Measurements from ENCODE around the gene ABCB9.

Gene ABCB9

GRCh38 chr12:122981587-122982476 is 15.6 kb upstream of the ABCB9 start:
- DNase-seq: no peak

GRCh38 chr12:122981036-122981471 is 14.8 kb upstream of the ABCB9 start:
- no peak for DNase-seq

- peak; percentile 47 to 58 for DNase-seq
These were observed 14.1 kb upstream of the ABCB9 start, which contains the start of gene ARL6IP4 for GRCh38 chr12:122980183-122981035. ARL6IP4 (plus strand) TSS chr12:122980681; CDS start chr12:122981140, 459 bp downstream.

GRCh38 chr12:122979908-122980182 is 13.6 kb upstream of the ABCB9 start:
- no peak for DNase-seq

- DNase-seq: no peak
These were observed 13.0 kb upstream of the ABCB9 start for GRCh38 chr12:122979001-122979907.

GRCh38 chr12:122978507-122978955 is 12.3 kb upstream of the ABCB9 start:
- DNase-seq: no peak

- no peak for DNase-seq
These were observed 11.6 kb upstream of the ABCB9 start for GRCh38 chr12:122977655-122978392.

- no peak for DNase-seq
These were observed 10.9 kb upstream of the ABCB9 start for GRCh38 chr12:122977153-122977552.

- DNase-seq: no peak
These were observed 10.3 kb upstream of the ABCB9 start for GRCh38 chr12:122976648-122976975.

- no peak for DNase-seq
These were observed 9.8 kb upstream of the ABCB9 start for GRCh38 chr12:122975790-122976647.

GRCh38 chr12:122974892-122975789 is 8.9 kb upstream of the ABCB9 start, which contains the start of gene OGFOD2:
OGFOD2 (plus strand) TSS chr12:122975244; CDS start chr12:122975252, 8 bp downstream.
- DNase-seq: peak; percentile 89 to 90

- peak; percentile 98 to 100 for DNase-seq
These were observed 8.1 kb upstream of the ABCB9 start for GRCh38 chr12:122974274-122974891.

- DNase-seq: no peak
These were observed 3.4 kb upstream of the ABCB9 start for GRCh38 chr12:122969676-122970075.

- no peak for DNase-seq
These were observed 1.8 kb upstream of the ABCB9 start for GRCh38 chr12:122968104-122968503.

- no peak for DNase-seq
These were observed 684 bp upstream of the ABCB9 start for GRCh38 chr12:122966743-122967550.

GRCh38 chr12:122965321-122965751 is 927 bp downstream of the ABCB9 start:
- no peak for DNase-seq

GRCh38 chr12:122964439-122965257 is 1.6 kb downstream of the ABCB9 start:
- no peak for DNase-seq

- no peak for DNase-seq
These were observed 2.4 kb downstream of the ABCB9 start for GRCh38 chr12:122963941-122964265.
